Measurements from ENCODE around the gene C2CD2L. TPM values are rescaled to one million over a fixed set of nuclear protein-coding genes. Genes with fewer than 3 reads are reported as not detected.

Gene C2CD2L
- total and polyA plus RNA-seq, 2 donors (not counting 3 experiments of a cell fraction or from before 2014, with no cell fraction given) = 9.1 to 10.4 TPM

GRCh38 chr11:119153049-119153818 is 46.1 kb downstream of the C2CD2L start:
- dilution Hi-C loops (cut with MboI; ENCODE audit: extremely low pct_ligation_motif_present, low sequenced_read_pairs) = no loop called here
- CTCF ChIA-PET = interaction anchor here (0.9 to 1.8 kb wide), 6 partner anchors 8 to 41 kb away, joined by 3 to 10 read pairs (median 6); partner anchors contain the start of gene NLRX1
- BruUV-seq (replicated peaks) = no TSS peak

More at GRCh38 chr11:119153049-119153818, 46.1 kb downstream of the C2CD2L start:
- intact Hi-C loops (cut with micrococcal nuclease) = loop anchor here (10.0 kb wide), 1 partner anchor 312 kb away; no protein-coding TSS in a partner anchor
- no peak overlapping the region for H3K4me2 ChIP-seq (ENCODE audit: insufficient read depth, low read length)
- H2AFZ ChIP-seq (ENCODE audit: low read depth, low read length) = no peak overlapping the region
- peaks cover 4% of the 10 kb centered on the region for H3K4me1 ChIP-seq (ENCODE audit: control insufficient read depth, extremely low read depth, insufficient read depth, low read length)
- H3K27ac ChIP-seq (ENCODE audit: insufficient read depth, low read depth, low read length) = no peak overlapping the region
- no peak for TF ChIP-seq POLR2AphosphoS5 (IDR thresholded peaks at IDR 0.05; ENCODE audit: insufficient read depth, low read depth, low read length)
- TF ChIP-seq JUN (IDR thresholded peaks at IDR 0.05; ENCODE audit: borderline replicate concordance, insufficient read depth, insufficient read length, low read depth) = no peak
- TF ChIP-seq FOS (IDR thresholded peaks at IDR 0.05; ENCODE audit: borderline replicate concordance, insufficient read depth, low read length) = no peak
- TF ChIP-seq EZH2 (IDR thresholded peaks at IDR 0.05; ENCODE audit: borderline replicate concordance, low read depth, low read length, severe bottlenecking) = no peak
- no peak for TF ChIP-seq POLR2A (IDR thresholded peaks at IDR 0.05; ENCODE audit: low read depth, low read length)
- TF ChIP-seq CTCF (IDR thresholded peaks at IDR 0.05; ENCODE audit: extremely low read depth in 1 of 2, insufficient read depth in 1 of 2, low read depth in 1 of 2, low read length in 2 of 2) = no peak
- no peak for TF ChIP-seq MYC (IDR thresholded peaks at IDR 0.05; ENCODE audit: low read depth, low read length)
- TF ChIP-seq MAX (IDR thresholded peaks at IDR 0.05; ENCODE audit: insufficient read depth, insufficient read length) = no peak
- no peak for TF ChIP-seq GATA2 (IDR thresholded peaks at IDR 0.05; ENCODE audit: insufficient read depth, insufficient read length, low read depth, low read length)
- no peak overlapping the region for H3K4me3 ChIP-seq (replicated peaks in 1 of 3; ENCODE audit: insufficient read depth in 1 of 3, low read depth in 1 of 3, low read length in 3 of 3)
- no peak for DNase-seq (ENCODE audit: low read depth, low spot score)
- no peaks in the 10 kb centered on the region for H4K20me1 ChIP-seq (replicated peaks; ENCODE audit: control insufficient read depth, extremely low read depth, insufficient read depth, low read length)
- no peaks in the 10 kb centered on the region for H3K36me3 ChIP-seq (ENCODE audit: control insufficient read depth in 2 of 2, extremely low read depth in 1 of 2, insufficient read depth in 2 of 2, low read length in 2 of 2)
- no peaks in the 10 kb centered on the region for H3K9me1 ChIP-seq (replicated peaks; ENCODE audit: control insufficient read depth, extremely low read depth, insufficient read depth, low read length)
- POLR2A ChIA-PET = no interaction called here
- no peak for FAIRE-seq
- no peak overlapping the region for H3K9ac ChIP-seq (replicated peaks; ENCODE audit: extremely low read depth, insufficient read depth, low read length)
- H3K27me3 ChIP-seq (ENCODE audit: control insufficient read depth in 2 of 2, insufficient read depth in 2 of 2, low read length in 2 of 2) = no peaks in the 10 kb centered on the region
- H3K9me3 ChIP-seq (replicated peaks; ENCODE audit: control insufficient read depth, insufficient read depth, low read length) = no peaks in the 10 kb centered on the region
- H3K79me2 ChIP-seq (ENCODE audit: control insufficient read depth, insufficient read depth, low read length) = no peaks in the 10 kb centered on the region
